T-helper 2 cell (primary cell): ENCODE results near the gene KSR1.
A peak's percentile ranks its signal among the peaks of the same experiment; 100 is the strongest.
"Not testable (repeated sequence)": the region's sequence is repeated elsewhere in the genome, so short reads cannot be mapped to it uniquely, and the experiment has no call there.

ENCODE experiments used
- DNase-seq, 5 experiments: peaks; one replicate each; pipeline versions ENCODE4 v3.0.0 to v3.0.0-alpha.2; 2012 to 2022
- total RNA-seq, 2 donors: gene quantifications; one replicate each; lab custom pipeline; 2026; lab: John Stamatoyannopoulos, UW

Gene KSR1
- total RNA-seq = 23.7 to 48.3 reads per million in 2 donors

- peak; percentile 70 to 87 (median 73) for DNase-seq
These were observed at the start of gene KSR1 for GRCh38 chr17:27455914-27456680. TSS of gene KSR1 (plus strand) at chr17:27456448. CDS start at chr17:27456644, 196 bp downstream.

- no peak for DNase-seq
These were observed 48.1 kb upstream of the KSR1 start for GRCh38 chr17:27407916-27408864.

GRCh38 chr17:27408891-27409290 lies 47.4 kb upstream of the KSR1 start:
- no peak for DNase-seq

GRCh38 chr17:27412158-27412557 lies 44.1 kb upstream of the KSR1 start:
- not testable (repeated sequence) for DNase-seq

- no peak for DNase-seq
These were observed 42.9 kb upstream of the KSR1 start for GRCh38 chr17:27413315-27413714.

- DNase-seq = no peak
These were observed 42.5 kb upstream of the KSR1 start for GRCh38 chr17:27413792-27414191.

GRCh38 chr17:27414271-27414670 lies 42.0 kb upstream of the KSR1 start:
- no peak for DNase-seq

GRCh38 chr17:27414694-27415093 lies 41.6 kb upstream of the KSR1 start:
- no peak for DNase-seq

GRCh38 chr17:27415120-27415795 lies 41.0 kb upstream of the KSR1 start:
- DNase-seq = no peak

- no peak for DNase-seq
These were observed 38.5 kb upstream of the KSR1 start for GRCh38 chr17:27417596-27418365.

- no peak for DNase-seq
These were observed 38.0 kb upstream of the KSR1 start for GRCh38 chr17:27418366-27418615.

GRCh38 chr17:27419156-27419555 lies 37.1 kb upstream of the KSR1 start:
- no peak for DNase-seq

- DNase-seq = no peak
These were observed 35.9 kb upstream of the KSR1 start for GRCh38 chr17:27420211-27420950.

- no peak for DNase-seq
These were observed 35.1 kb upstream of the KSR1 start for GRCh38 chr17:27421111-27421510.

GRCh38 chr17:27421626-27422025 lies 34.6 kb upstream of the KSR1 start:
- not testable (repeated sequence) for DNase-seq

- no peak for DNase-seq
These were observed 33.6 kb upstream of the KSR1 start for GRCh38 chr17:27422601-27423000.

- peak in 1 of 5 experiments; percentile 9 for DNase-seq
These were observed 32.6 kb upstream of the KSR1 start for GRCh38 chr17:27423651-27424050.

- DNase-seq = no peak
These were observed 31.7 kb upstream of the KSR1 start for GRCh38 chr17:27424516-27424915.

GRCh38 chr17:27424941-27425340 lies 31.3 kb upstream of the KSR1 start:
- DNase-seq = no peak

- not testable (repeated sequence) for DNase-seq
These were observed 30.7 kb upstream of the KSR1 start for GRCh38 chr17:27425571-27425970.

- no peak for DNase-seq
These were observed 30.3 kb upstream of the KSR1 start for GRCh38 chr17:27425991-27426390.

- not testable (repeated sequence) for DNase-seq
These were observed 29.8 kb upstream of the KSR1 start for GRCh38 chr17:27426471-27426870.
